Right renal pelvis (tissue), 4 donors: ENCODE measurements around the gene TMTC2. TPM values are rescaled to one million over a fixed set of nuclear protein-coding genes. Genes with fewer than 3 reads are reported as not detected.
"Not testable (repeated sequence)": the region's sequence is repeated elsewhere in the genome, so short reads cannot be mapped to it uniquely, and the experiment has no call there.

ENCODE experiments used
- DNase-seq, 4 donors: peaks; one replicate each; pipeline ENCODE4 v3.0.0-alpha.2; 2013; ENCODE audit warnings: low read depth in 4 of 4, low spot score in 3 of 4, missing footprints in 1 of 4
- polyA plus RNA-seq, 4 donors: library from polyadenylated mRNA; unstranded; fragments of 120-200 nt; gene quantifications; one replicate each; pipeline ENCODE4 v1.2.1, GENCODE V29; 2013; ENCODE audit not compliant: insufficient read length in 4 of 4

TMTC2 gene
- polyA plus RNA-seq, 4 donors = 35.9 to 42.2 (median 38.1) TPM

- DNase-seq = no peak
These were observed 420.2 kb downstream of the TMTC2 start for GRCh38 chr12:83106873-83107272.

GRCh38 chr12:83110424-83110823 lies 423.7 kb downstream of the TMTC2 start:
- no peak for DNase-seq

GRCh38 chr12:83113945-83114344 lies 427.2 kb downstream of the TMTC2 start:
- DNase-seq = no peak

- DNase-seq = no peak
These were observed 428.3 kb downstream of the TMTC2 start for GRCh38 chr12:83114966-83115365.

DNA sequence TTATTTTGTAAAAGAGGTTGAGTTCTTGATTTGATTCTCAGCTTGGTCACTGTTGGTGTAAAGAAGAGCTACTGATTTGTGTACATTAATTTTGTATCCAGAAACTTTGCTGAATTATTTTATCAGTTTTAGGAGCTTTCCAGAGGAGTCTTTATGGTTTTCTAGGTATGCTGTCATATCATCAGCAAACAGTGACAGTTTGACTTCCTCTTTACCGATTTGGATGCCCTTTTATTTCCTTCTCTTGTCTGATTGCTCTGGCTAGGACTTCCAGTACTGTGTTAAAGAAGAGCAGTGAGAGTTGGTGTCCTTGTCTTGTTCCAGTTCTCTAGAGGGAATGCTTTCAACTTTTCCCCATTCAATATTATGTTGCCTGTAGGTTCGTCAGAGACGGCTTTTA lies 431.2 kb downstream of the TMTC2 start:
- DNase-seq = not testable (repeated sequence)

- no peak for DNase-seq
These were observed 435.4 kb downstream of the TMTC2 start for GRCh38 chr12:83121897-83122622.

- no peak for DNase-seq
These were observed 435.9 kb downstream of the TMTC2 start for GRCh38 chr12:83122623-83122934.

GRCh38 chr12:83123039-83123438 lies 436.3 kb downstream of the TMTC2 start:
- no peak for DNase-seq

GRCh38 chr12:83128540-83128939 lies 441.8 kb downstream of the TMTC2 start:
- no peak for DNase-seq

DNA sequence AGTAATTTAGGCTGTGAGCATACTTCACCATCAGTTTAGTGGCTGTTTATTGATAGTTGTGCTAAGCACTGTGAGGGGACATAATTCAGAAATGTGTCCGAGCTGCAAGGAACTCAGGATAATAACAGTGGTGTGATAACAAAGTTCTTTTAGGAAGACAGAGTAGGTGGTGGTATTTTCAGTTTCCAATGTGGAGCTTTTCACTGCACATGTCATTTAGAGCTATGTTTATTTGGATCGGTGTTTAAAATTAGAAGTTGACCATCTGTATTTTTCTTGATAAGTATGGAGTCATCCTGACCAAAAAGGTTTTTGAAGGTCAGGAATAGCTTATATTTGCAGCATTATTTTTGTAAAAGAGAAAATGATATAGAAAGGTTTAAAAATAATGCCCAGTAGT lies 443.5 kb downstream of the TMTC2 start:
- no peak for DNase-seq

DNA sequence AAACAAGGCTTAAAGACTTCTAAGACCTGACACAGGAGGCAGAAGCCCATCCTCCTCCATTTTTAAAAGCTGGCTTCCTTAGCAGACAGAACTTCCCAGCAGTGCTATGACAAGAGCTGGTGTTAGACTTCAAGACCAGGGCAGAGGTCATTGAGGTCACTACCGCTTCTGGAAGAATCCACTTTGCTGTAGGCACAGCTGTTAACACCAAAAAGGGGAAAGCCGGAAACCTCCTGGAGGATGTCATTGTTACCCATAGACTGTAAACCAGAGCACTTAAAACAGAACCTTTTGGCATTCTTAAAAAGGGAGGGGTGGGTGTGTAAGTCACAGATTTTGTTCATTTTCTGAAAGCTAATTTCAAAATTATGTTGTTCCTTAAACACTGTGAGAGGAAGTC lies 445.7 kb downstream of the TMTC2 start:
- DNase-seq = no peak

GRCh38 chr12:83136411-83136810 lies 449.7 kb downstream of the TMTC2 start:
- no peak for DNase-seq

DNA sequence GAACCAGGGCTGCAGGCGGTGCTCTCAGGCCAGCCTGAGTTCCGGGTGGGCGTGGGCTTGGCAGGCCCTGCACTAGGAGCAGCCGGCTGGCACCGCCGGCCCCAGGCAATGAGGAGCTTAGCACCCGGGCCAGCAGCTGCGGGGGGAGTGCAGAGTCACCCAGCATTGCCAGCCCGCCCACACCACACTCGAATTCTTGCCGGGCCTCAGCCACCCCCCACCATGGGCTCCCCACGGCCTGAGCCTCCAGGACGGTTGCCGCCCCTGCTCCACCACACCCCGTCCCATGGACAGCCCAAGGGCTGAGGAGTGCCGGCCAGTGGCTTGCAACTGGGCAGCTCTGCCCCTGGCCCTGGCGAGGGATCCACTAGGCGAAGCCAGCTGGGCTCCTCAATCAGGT lies 453.4 kb downstream of the TMTC2 start:
- no peak for DNase-seq

DNA sequence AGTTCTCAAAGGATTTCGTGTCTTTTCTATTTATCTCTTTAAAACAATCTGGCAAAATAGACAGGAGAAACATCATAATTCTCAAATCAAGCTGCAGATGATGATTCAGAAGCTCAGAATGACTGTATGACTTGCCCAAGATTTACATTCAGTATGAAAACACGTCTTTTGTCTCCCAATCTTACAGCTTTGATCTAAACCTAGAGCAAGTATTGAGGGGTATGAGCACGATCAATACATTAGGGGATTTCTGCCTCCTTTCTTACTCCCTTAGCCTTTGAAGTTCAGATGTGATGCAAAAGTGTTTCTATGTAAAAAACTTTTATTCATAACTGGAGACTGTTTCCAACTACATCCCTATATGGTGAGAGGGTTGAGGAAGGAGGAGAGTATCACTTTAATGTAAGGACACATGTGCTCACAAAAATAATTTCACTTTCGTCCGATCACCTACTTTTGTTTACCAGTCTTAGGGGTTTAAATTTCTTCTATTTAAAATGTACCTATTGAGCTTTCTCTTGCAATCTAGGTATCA lies 454.8 kb downstream of the TMTC2 start:
- no peak for DNase-seq

- no peak for DNase-seq
These were observed 456.2 kb downstream of the TMTC2 start for GRCh38 chr12:83142914-83143313.

DNA sequence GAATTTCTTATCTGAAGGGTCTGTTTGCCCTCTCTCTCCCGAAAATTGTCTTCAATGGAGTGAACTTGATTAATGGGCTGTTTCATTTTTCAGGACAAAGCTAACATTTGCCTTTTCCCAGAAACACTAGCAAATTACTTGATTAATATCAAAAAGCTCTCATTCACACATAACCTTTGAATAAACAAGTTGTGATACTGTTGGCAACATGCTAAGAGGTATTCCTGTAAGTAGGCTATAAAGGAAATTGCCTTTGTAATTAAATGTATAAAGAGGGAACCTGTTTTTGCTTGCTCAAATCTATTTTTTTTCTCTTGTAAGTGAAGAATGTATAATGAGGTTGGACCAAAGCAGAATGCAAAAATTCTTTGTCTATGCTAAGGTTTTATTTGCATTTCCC lies 457.2 kb downstream of the TMTC2 start:
- DNase-seq = no peak

DNA sequence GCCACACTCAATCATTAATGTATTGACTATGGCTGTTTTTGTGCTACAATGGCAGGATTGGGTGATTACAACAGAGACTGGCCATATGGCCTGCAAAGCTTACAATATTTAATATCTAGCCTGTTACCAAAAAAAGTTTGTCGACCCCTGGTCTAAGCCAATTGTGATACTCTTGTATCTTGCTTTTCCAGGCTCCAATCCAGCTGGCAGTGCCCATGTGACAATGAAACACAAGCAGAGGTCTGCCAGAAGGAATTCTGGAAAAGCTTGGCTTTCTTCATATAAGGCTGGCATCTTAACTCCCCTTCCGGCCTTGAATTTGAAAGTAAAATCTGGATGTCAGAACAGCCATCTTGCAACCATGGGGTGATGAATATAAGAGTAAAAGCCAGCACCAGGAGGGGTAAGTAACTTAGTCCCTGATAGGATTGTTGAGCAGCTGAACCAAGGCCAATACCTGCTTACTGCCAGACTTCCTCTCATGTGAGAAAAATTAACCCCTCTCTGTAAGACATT lies 458.7 kb downstream of the TMTC2 start:
- DNase-seq = no peak

DNA sequence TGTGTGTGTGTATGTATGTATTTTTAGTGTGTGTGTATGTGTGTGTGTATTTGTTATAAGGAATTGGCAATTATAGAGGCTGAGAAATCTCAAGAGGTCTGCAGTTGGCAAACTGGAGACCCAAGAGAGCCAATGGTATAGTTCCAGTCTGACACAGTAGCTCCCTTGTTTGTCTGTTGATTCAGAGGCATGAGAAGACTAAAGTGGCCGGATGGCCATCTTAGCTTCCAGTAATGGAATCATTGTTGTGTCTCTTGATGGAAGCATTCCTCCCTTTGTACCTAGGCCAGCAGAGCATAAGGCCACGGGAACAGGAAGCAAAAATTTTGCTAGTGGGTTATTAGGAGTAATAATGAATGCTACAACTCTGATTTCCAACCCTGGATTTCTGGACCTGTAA lies 460.6 kb downstream of the TMTC2 start:
- DNase-seq = no peak

- no peak for DNase-seq
These were observed 463.3 kb downstream of the TMTC2 start for GRCh38 chr12:83149987-83150386.

GRCh38 chr12:83150465-83151189 lies 463.9 kb downstream of the TMTC2 start:
- DNase-seq = no peak

- no peak for DNase-seq
These were observed 466.5 kb downstream of the TMTC2 start for GRCh38 chr12:83153177-83153576.

DNA sequence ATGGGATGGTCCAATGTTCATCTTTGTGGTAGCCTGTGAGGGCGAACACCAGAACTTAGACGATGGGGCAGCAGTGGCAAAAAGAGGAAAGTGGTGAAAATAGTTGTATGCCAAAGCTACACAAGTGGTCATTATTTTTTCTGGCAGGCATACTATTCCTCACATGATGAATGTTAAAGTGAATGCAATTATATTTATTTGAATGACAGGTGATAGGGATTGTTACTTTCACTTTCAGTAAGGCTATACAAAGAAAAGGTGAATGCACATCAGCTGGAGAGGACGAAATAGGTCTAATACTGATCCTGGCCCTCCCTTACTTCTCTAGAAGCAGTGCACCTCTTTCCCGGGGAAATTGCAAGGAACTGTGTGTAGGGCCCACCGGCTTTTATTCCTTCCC lies 470.1 kb downstream of the TMTC2 start:
- no peak for DNase-seq
